Posterior cingulate gyrus (tissue), 11 donors: Measurements from ENCODE around the gene RMC1.
"Not testable (repeated sequence)": the region's sequence is repeated elsewhere in the genome, so short reads cannot be mapped to it uniquely, and the experiment has no call there.

Experiments used
- DNase-seq, 10 donors: peaks; one replicate each; pipeline versions ENCODE4 v3.0.0 to v3.0.0-alpha.2; 2020 to 2021; ENCODE audit warnings: mixed read lengths in 3 of 10
- intact Hi-C: fragments of 100-400 bp; cut with DNase I; formaldehyde crosslinking; loops from one replicate; pipeline ENCODE4 v1.15.1; 2023

Gene RMC1

DNA sequence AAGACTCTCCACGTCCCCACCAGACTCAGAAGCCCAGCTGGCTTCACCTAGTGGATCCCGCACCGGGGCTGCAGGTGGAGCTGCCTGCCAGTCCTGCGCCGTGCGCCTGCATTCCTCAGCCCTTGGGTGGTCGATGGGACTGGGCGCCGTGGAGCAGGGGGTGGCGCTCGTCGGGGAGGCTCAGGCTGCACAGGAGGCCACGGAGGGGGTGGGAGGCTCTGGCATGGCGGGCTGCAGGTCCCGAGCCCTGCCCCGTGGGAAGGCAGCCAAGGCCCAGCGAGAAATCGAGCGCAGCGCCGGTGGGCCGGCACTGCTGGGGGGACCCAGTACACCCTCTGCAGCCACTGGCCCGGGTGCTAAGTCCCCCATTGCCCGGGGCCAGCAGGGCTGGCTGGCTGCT, 74.2 kb downstream of the RMC1 start:
- DNase-seq: peak in 1 of 10 donors; percentile 71
- intact Hi-C loops: not testable (repeated sequence)

DNA sequence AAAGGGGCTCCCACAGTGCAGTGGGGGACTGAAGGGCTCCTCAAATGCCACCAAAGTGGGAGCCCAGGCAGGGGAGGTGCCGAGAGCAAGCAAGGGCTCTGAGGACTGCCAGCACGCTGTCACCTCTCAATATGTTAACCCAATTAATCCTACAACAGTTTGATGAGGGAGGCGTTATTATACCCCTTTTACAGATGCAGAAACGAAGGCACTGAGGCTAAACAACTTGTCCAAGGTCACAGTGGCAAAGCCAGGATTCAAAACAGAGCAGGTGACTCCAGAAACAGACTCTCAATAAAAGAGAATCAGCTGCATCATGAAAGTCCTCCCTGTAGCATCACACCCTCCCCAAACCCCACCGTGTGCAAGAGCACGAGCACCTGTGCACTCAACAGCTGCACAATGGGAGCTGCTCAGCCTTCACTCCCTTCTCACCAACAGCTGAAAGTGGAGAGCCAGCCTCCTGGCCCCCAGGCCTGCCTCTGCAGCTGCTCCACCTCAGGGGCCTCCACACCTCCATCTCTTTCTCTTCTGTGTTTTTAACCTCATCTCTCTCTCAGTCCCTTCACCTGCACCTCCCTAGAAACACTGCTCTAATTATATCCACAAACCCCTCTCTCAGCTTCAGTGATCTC, 74.9 kb downstream of the RMC1 start:
- intact Hi-C loops: no loop called here
- DNase-seq: peak in 1 of 10 donors; percentile 29

DNA sequence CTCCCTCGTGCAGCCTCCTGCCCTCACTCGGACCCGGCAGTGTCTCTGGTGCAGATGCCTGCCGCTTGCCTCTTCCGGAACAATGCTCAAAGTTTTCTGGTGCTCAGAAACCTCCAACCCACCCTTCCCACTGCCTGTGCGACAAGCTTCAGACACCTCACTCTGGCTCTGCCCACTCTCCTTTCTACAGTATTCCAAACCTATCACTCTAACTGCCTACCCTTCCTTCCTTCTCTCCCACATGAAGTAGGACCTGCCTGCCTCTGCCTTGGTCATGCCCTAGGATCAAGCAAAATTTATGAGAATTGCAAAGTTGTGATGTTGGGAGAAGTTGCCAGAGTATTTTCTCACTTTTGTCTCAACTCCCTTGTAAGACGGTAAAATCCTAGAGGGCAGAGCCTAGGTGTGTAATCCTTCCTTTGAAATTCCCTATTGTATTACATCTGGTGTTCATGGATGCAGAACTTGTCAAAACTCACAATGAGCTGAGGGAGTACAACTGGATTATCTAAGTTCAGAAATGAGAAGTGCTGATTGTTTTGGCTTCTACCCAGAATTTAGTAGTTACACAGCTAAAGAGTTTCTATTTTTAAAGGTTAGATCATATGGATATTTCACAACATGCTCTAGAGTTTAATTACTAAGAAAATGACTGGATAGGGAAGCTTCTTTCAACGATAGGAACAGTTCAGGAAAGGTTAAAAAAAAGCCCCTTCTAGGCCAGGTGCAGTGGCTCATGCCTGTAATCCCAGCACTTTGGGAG, 75.8 kb downstream of the RMC1 start:
- DNase-seq: peak in 1 of 10 donors; percentile 58
- intact Hi-C loops: no loop called here

DNA sequence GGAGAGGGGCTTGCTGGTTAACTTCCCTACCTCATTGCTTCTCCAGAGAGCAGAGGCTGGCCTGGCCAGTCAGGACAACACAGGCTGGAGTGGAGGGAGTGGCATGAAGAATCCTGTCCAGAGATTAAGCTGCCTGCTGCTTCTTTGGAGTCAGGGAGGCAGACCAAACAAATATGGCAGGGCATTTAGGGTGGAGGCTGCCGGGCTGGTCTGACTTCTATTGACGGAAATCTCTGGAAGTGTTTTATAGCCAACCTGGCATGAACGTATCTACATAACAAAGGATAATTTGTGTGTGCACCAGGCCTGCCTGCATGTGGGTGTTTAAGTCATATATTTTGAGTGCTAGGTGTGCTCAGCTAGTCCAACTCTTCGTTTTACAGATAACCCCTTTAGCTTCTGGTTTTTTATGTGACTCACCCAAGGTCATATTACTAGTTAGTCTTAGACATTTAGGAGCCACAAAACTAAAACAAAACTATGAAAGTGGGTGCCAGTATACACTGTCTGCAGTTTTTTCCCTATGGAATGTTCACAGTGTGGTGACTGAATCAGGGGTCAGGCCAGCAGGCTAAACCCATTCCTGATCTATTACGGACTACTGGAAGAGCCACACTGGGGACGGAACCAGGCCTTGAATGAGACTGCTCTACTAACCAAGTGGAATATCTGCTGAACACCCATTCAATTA, 77.5 kb downstream of the RMC1 start:
- DNase-seq: peak in 2 of 10 donors; percentile 43 to 53
- intact Hi-C loops: no loop called here
